Measurements from ENCODE around the gene C1QTNF6.
"Not testable (repeated sequence)": the region's sequence is repeated elsewhere in the genome, so short reads cannot be mapped to it uniquely, and the experiment has no call there.

Gene C1QTNF6

DNA sequence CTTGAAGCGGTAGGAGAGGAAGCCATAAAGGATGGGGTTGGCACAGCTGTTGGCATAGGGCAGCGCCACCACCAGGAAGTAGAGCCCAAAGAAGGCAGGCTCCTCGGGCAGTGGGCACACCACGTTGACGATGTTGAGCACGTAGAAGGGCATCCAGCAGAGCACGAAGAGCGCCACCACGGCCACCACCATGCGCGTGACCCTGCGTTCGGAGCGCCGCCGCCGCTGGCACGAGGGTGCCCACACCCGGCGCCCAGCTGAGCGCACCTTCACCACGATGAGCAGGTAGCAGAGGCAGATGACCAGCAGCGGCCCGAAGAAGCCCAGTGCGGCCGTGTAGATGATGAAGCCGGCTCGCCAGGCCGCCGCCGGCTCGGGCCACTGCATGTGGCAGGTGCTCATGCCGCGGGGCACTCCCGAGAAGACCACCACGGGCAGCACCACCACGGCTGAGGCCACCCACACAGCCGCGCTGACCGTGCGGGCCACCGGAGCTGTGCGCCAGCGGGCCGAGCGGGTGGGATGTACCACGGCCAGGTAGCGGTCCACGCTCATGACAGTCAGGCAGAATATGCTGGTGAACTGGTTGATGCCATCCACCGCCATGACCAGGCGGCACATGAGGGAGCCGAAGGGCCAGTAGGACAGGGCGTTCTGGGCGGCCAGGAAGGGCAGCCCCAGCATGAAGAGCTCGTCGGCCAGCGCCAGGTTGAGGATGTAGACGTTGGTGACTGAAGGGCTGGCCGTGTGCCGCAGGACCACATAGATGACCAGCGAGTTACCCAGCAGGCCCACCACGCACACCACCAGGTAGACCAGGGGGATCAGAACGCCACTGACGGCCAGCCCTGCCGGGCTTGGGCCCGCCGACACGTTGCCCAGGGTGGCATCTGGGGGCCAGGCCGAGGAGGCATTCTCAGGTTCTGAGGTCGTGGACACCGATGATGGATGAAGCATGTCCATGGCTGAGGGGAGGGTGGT, 19.1 kb upstream of the C1QTNF6 start:
- no peak for DNase-seq

- no peak for DNase-seq
These were observed 18.2 kb upstream of the C1QTNF6 start for GRCh38 chr22:37206118-37206840.

GRCh38 chr22:37205046-37205445, 17.0 kb upstream of the C1QTNF6 start:
- DNase-seq, result no peak

DNA sequence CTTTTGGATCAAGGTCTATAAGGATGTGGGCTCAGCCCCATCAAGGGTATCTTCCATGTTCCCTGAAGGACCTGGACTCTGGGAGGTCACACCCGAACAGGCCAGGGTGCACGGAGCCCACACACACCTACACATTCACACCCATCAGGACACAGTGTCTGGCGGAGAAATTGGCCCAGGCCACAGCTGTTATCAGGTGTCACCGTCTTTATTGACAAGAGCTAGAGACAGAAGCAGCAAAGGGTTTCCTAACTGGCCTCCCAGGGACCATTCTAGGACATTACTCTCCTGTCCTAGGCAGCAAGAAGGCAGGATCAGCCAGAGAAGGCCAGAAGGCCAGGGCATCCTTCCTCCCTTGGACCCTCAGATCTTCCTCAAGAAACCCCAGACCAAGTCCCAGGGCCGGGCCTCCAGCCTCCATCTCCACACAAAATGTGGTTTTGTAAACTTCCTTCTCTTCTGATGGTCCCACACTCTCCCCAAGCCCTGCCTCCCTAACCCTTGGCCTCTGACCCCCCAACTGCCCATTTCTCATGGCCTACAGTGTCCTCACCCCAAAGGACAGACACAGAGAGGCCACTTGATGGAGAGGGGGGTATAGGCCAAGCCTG, 16.1 kb upstream of the C1QTNF6 start:
- no peak for DNase-seq

- no peak for DNase-seq
These were observed 15.5 kb upstream of the C1QTNF6 start for GRCh38 chr22:37203354-37204044.

- DNase-seq, result no peak
These were observed 14.7 kb upstream of the C1QTNF6 start for GRCh38 chr22:37202716-37203115.

DNA sequence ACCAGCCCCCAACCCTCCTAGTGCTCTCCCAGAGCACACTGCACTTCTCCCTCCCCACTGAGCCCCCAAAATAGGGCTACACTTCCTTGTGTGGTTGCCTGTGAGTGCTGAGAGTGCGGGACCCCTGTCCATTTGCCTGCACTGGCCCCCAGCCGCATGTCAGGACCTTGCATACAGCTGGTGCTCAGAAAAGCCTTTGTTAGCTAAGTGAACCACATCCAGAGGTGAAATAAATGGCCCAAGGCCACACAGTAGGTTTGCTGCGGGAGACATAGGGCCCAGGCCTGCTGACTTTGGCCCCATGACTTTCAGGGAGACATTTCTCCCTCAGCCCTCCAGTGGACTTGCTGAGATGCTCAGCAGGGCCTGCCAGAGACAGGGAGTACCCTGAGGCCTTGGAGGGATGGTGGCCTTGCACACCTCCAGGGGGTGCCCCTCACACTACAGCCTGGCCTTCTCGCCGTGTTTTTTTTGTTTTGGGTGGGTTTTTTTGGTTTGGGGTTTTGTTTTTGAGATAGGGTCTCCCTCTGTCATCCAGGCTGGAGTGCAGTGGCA, 14.0 kb upstream of the C1QTNF6 start:
- no peak for DNase-seq

- not testable (repeated sequence) for DNase-seq
These were observed 13.4 kb upstream of the C1QTNF6 start for GRCh38 chr22:37201443-37201820.

- no peak for DNase-seq
These were observed 11.7 kb upstream of the C1QTNF6 start for GRCh38 chr22:37199760-37200108.

GRCh38 chr22:37199103-37199759, 11.2 kb upstream of the C1QTNF6 start:
- DNase-seq, result peak; percentile 98

- peak; percentile 85 for DNase-seq
These were observed 10.4 kb upstream of the C1QTNF6 start for GRCh38 chr22:37198258-37199102.

DNA sequence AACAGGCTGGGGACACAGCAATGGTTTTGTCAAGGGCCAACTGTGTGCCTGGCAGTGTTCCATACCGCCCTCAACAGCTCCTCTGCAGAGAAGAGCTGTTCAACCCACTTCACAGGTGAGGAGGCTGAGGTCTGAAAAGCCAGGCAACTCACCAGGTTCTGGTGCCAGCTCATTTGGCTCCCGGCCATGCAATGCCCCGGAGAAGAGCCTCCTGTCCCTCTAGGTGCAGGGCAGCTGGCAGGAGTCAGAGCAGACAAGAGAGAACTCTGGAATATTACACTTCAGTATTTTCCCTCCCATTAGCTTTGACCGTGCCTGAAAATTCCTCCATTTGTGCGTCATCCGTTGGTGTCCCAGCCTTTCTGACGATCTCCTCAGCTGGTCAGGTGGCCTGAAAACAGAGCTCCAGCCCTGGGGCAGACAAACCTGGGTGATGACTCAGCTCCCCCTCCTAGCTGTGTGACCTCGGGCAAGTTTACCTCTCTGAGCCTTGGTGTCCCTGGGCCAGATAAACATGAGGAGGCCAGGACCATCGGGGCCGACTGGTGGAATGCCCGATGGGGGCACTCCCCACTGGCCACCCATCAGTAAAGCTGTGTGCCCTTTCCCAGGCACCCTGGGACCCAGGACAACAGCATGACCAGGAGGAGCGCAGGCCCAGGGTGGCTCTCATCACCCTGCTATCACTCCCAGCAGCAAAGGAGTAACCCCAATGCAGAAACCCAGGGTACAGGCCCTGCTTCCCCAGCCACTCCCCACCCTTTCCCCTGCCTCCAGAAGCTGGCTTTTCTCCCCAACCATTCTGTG, 9.6 kb upstream of the C1QTNF6 start:
- no peak for DNase-seq

- DNase-seq, result no peak
These were observed 8.7 kb upstream of the C1QTNF6 start for GRCh38 chr22:37196539-37197450.

- DNase-seq, result no peak
These were observed 7.9 kb upstream of the C1QTNF6 start for GRCh38 chr22:37195921-37196320.

DNA sequence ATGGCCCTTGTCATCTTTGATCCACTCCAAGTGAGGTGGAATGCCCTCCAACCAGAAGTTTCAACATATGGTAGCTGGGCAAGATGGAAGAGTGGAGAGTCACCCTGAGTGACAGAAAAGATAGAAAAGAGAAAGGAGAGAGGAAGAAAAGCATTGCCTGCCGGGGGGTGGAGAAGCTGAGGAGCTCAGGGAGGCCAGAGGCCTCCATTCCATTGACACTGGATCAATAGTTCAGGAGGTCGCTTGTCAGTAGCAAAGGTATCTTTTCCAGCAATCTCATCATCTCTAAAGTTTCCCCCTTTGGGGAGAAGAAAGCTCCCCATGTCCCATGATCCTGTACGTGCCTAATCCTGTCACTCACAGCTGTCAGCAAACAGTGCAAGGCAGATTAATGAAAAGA, 6.7 kb upstream of the C1QTNF6 start:
- DNase-seq, result no peak

DNA sequence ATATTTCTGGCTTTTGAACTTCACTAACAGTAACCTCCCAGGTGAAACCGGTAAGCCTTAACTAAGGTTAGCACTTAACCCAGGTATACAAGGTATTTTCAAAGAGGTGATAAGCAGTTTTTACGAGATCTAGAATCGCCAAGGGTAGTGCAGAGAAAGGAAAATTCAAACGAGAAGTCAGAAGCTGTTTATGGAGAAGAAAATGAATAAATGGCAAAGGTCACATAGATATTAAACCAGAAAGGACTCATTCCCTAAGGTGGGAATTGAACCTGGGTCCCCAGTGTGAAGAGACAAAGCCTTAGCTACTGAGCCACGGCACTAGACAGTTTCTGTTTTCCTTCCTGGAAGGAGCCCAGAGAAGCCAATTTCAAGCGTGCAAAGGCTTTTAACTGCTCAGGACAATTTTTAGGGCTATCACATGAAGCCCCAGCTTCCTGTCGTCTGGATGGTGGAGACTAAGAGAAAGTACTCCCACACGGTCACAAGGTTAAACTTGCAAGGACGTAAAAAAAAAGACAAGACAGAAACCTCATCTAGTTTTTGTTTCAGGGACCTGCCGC, 5.7 kb upstream of the C1QTNF6 start:
- peak; percentile 33 for DNase-seq

- DNase-seq, result no peak
These were observed 4.7 kb upstream of the C1QTNF6 start for GRCh38 chr22:37192741-37193140.

DNA sequence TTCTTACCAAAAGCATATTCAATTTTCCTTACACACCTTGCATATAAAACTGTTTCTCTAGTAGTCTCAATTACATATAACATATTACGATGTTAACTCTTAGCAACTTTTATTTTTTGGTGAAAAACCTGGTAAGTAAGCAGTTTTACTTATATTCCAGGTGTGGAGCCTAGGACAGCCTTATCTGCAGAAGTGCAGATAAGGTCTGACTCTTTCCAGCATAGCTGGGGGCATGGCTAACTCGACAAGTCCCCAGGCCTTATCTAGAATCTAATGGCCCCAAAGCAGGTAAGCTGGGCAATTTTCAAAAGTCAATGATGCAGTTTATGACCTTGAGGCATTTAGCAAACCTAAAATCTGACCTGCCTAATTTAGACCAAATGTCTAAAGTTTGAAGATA, 4.2 kb upstream of the C1QTNF6 start:
- no peak for DNase-seq

- no peak for DNase-seq
These were observed 2.3 kb upstream of the C1QTNF6 start for GRCh38 chr22:37190262-37190780.
